GM23338 (cell line): Measurements from ENCODE around the gene CDCP1. TPM values are rescaled to one million over a fixed set of nuclear protein-coding genes. Genes with fewer than 3 reads are reported as not detected.

ENCODE experiments used
- ATAC-seq: fragments of 200-7000 bp; cut with Tn5 transposase; 3 replicates; pipeline ENCODE4 v1.9.1; 2020
- DNase-seq: peaks from one replicate; pipeline ENCODE4 v3.0.0-alpha.2; 2015; ENCODE audit warnings: low spot score
- H2AFZ ChIP-seq: fragments of 200-600 bp; sonication (generic); 2 replicates; pipeline ENCODE4 v1.8.0; 2016; ENCODE audit warnings: antibody characterized with exemption, mild to moderate bottlenecking, moderate library complexity
- H3F3A ChIP-seq: fragments of 200-600 bp; sonication (generic); replicated peaks from 2 replicates; pipeline ENCODE4 v1.8.0; 2017; ENCODE audit warnings: antibody characterized with exemption, mixed run types, low read depth
- H3K27ac ChIP-seq: fragments of 200-600 bp; sonication (generic); 2 replicates; pipeline ENCODE4 v1.6.1; 2016; ENCODE audit warnings: low read depth
- H3K27me3 ChIP-seq: fragments of 200-600 bp; sonication (generic); 2 replicates; pipeline ENCODE4 v1.8.0; 2016; ENCODE audit warnings: mild to moderate bottlenecking, mixed run types, moderate library complexity; ENCODE audit not compliant: insufficient read depth
- H3K36me3 ChIP-seq: fragments of 200-600 bp; sonication (generic); 2 replicates; pipeline ENCODE4 v1.8.0; 2016; ENCODE audit warnings: mild to moderate bottlenecking; ENCODE audit not compliant: insufficient read depth
- H3K4me1 ChIP-seq: fragments of 200-600 bp; sonication (generic); 2 replicates; pipeline ENCODE4 v1.8.0; 2016; ENCODE audit warnings: mild to moderate bottlenecking, moderate library complexity; ENCODE audit not compliant: insufficient read depth
- H3K4me2 ChIP-seq: fragments of 200-600 bp; sonication (generic); 2 replicates; pipeline ENCODE4 v1.7.1; 2017; ENCODE audit warnings: mixed run types
- H3K4me3 ChIP-seq: fragments of 200-600 bp; sonication (generic); 2 replicates; pipeline ENCODE4 v1.6.1; 2016; ENCODE audit warnings: mixed run types
- H3K79me2 ChIP-seq: fragments of 200-600 bp; sonication (generic); replicated peaks from 2 replicates; pipeline ENCODE4 v1.8.0; 2017; ENCODE audit warnings: mild to moderate bottlenecking; ENCODE audit not compliant: insufficient read depth
- H3K9me2 ChIP-seq: fragments of 200-600 bp; sonication (generic); 2 replicates; pipeline ENCODE4 v1.8.0; 2017; ENCODE audit not compliant: insufficient read depth
- H4K20me1 ChIP-seq: fragments of 200-600 bp; sonication (generic); replicated peaks from 2 replicates; pipeline ENCODE4 v1.8.0; 2017; ENCODE audit warnings: mild to moderate bottlenecking; ENCODE audit not compliant: insufficient read depth
- H3K27ac Mint-ChIP-seq: 2 replicates; pipeline ENCODE4 v1.8.0; 2020; ENCODE audit warnings: inconsistent platforms, mild to moderate bottlenecking, moderate library complexity, mixed read lengths
- H3K27me3 Mint-ChIP-seq: 3 replicates; pipeline ENCODE4 v1.8.0; 2022; ENCODE audit warnings: low read depth, mild to moderate bottlenecking, moderate library complexity, mixed read lengths, inconsistent platforms; ENCODE audit not compliant: insufficient read depth, poor library complexity
- H3K36me3 Mint-ChIP-seq: 3 replicates; pipeline ENCODE4 v1.8.0; 2021; ENCODE audit warnings: low read depth, mild to moderate bottlenecking, inconsistent platforms, moderate library complexity, mixed read lengths
- H3K4me1 Mint-ChIP-seq: 3 replicates; pipeline ENCODE4 v1.8.0; 2020; ENCODE audit warnings: mild to moderate bottlenecking, inconsistent platforms, mixed read lengths
- H3K4me3 Mint-ChIP-seq: 3 replicates; pipeline ENCODE4 v1.8.0; 2021; ENCODE audit warnings: moderate library complexity, mild to moderate bottlenecking, inconsistent platforms, mixed read lengths
- H3K9me3 Mint-ChIP-seq: 3 replicates; pipeline ENCODE4 v1.8.0; 2020; ENCODE audit warnings: moderate library complexity, mild to moderate bottlenecking, inconsistent platforms, mixed read lengths
- CREB1 ChIP-seq: fragments of 250-450 bp; sonication (Bioruptor Pico); IDR thresholded peaks from 2 replicates; pipeline ENCODE4 v1.5.0; 2020; ENCODE audit warnings: low read depth, mild to moderate bottlenecking, moderate library complexity
- CTCF ChIP-seq, 2 experiments: fragments of 200-600 bp in 1 of 2; sonication (generic) in 1 of 2; conservative IDR thresholded peaks; 2 replicates each; pipeline versions ENCODE4 v1.5.1 to v1.6.1; 2016 to 2017; ENCODE audit warnings: antibody characterized with exemption in 2 of 2, low read depth in 2 of 2, mild to moderate bottlenecking in 2 of 2, moderate library complexity in 1 of 2
- EZH2phosphoT487 ChIP-seq: fragments of 200-600 bp; sonication (generic); IDR thresholded peaks from one replicate; pipeline ENCODE4 v1.8.1; 2018; ENCODE audit warnings: antibody characterized with exemption; ENCODE audit not compliant: unreplicated experiment
- JUNB ChIP-seq: IDR thresholded peaks from one replicate; pipeline ENCODE4 v1.6.1; 2016; ENCODE audit warnings: antibody characterized with exemption; ENCODE audit not compliant: unreplicated experiment
- NANOG ChIP-seq: IDR thresholded peaks from 2 replicates; pipeline ENCODE4 v1.6.1; 2016; ENCODE audit warnings: antibody characterized with exemption, borderline replicate concordance
- POLR2AphosphoS5 ChIP-seq: IDR thresholded peaks from 2 replicates; pipeline ENCODE4 v1.6.1; 2016; ENCODE audit warnings: antibody characterized with exemption, low read depth
- STAT1 ChIP-seq: IDR thresholded peaks from one replicate; pipeline ENCODE4 v1.6.1; 2016; ENCODE audit warnings: antibody characterized with exemption; ENCODE audit not compliant: unreplicated experiment
- ZNF114 ChIP-seq: fragments of 250-450 bp; sonication (Bioruptor Pico); IDR thresholded peaks from 2 replicates; pipeline ENCODE4 v1.5.0; 2020; ENCODE audit warnings: mild to moderate bottlenecking, moderate library complexity
- ZNF331 ChIP-seq: fragments of 250-450 bp; sonication (Bioruptor Pico); IDR thresholded peaks from 2 replicates; pipeline ENCODE4 v1.5.0; 2020; ENCODE audit warnings: low read depth, mild to moderate bottlenecking, moderate library complexity
- polyA plus RNA-seq: library from polyadenylated mRNA; unstranded; fragments of >200 nt; fragmentation: Nextera tagmentation; extraction: Ambion mirVana; gene quantifications from 2 replicates; pipeline ENCODE4 v1.2.1, GENCODE V29; 2016
- total RNA-seq: library from RNA; depleted of rRNA; stranded (reverse); fragments of >200 nt; shearing (Covaris generic); gene quantifications from 2 replicates; pipeline ENCODE4 v1.2.3, GENCODE V29; 2014
- TF ChIP-seq, protein P1 (sequence below): IDR thresholded peaks from one replicate; pipeline ENCODE4 v1.6.1; 2018; ENCODE audit warnings: antibody characterized with exemption; ENCODE audit not compliant: unreplicated experiment
- TF ChIP-seq, protein P2 (sequence below): IDR thresholded peaks from 2 replicates; pipeline ENCODE4 v1.6.1; 2016; ENCODE audit warnings: antibody characterized with exemption
- TF ChIP-seq, protein P3 (sequence below): fragments of 250-450 bp; sonication (Bioruptor Pico); IDR thresholded peaks from 2 replicates; pipeline ENCODE4 v1.5.0; 2020; ENCODE audit warnings: mild to moderate bottlenecking, moderate library complexity

Gene CDCP1
- total and polyA plus RNA-seq, 2 experiments from 2014 or later: 7.7 to 20.1 TPM

GRCh38 chr3:45164056-45164455 is 17.9 kb upstream of the CDCP1 start:
- H3K27me3 ChIP-seq: no peaks in the 10 kb centered on the region
- peaks cover 18% of the 10 kb centered on the region for H3K4me1 ChIP-seq
- no peak overlapping the region for H3K4me2 ChIP-seq
- Mint-ChIP-seq H3K4me1 (peaks cover 22% of the 10 kb centered on the region), H3K36me3 (no peaks in the 10 kb centered on the region), H3K9me3 (peaks cover 5% of the 10 kb centered on the region; the same call in 2 of the 3 replicates), H3K27ac (no peak overlapping the region), H3K4me3 (no peak overlapping the region), H3K27me3 (peaks cover 8% of the 10 kb centered on the region)
- no peaks in the 10 kb centered on the region for H3F3A ChIP-seq
- H4K20me1 ChIP-seq: no peaks in the 10 kb centered on the region
- no peaks in the 10 kb centered on the region for H3K79me2 ChIP-seq
- no peak for TF ChIP-seq CTCF (conservative IDR thresholded peaks at IDR 0.05; ENCODE audit: low read depth in 2 of 2)
- TF ChIP-seq NANOG: no peak
- no peak for TF ChIP-seq POLR2AphosphoS5
- TF ChIP-seq, protein P1, sequence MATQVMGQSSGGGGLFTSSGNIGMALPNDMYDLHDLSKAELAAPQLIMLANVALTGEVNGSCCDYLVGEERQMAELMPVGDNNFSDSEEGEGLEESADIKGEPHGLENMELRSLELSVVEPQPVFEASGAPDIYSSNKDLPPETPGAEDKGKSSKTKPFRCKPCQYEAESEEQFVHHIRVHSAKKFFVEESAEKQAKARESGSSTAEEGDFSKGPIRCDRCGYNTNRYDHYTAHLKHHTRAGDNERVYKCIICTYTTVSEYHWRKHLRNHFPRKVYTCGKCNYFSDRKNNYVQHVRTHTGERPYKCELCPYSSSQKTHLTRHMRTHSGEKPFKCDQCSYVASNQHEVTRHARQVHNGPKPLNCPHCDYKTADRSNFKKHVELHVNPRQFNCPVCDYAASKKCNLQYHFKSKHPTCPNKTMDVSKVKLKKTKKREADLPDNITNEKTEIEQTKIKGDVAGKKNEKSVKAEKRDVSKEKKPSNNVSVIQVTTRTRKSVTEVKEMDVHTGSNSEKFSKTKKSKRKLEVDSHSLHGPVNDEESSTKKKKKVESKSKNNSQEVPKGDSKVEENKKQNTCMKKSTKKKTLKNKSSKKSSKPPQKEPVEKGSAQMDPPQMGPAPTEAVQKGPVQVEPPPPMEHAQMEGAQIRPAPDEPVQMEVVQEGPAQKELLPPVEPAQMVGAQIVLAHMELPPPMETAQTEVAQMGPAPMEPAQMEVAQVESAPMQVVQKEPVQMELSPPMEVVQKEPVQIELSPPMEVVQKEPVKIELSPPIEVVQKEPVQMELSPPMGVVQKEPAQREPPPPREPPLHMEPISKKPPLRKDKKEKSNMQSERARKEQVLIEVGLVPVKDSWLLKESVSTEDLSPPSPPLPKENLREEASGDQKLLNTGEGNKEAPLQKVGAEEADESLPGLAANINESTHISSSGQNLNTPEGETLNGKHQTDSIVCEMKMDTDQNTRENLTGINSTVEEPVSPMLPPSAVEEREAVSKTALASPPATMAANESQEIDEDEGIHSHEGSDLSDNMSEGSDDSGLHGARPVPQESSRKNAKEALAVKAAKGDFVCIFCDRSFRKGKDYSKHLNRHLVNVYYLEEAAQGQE: no peak
- TF ChIP-seq, protein P2, sequence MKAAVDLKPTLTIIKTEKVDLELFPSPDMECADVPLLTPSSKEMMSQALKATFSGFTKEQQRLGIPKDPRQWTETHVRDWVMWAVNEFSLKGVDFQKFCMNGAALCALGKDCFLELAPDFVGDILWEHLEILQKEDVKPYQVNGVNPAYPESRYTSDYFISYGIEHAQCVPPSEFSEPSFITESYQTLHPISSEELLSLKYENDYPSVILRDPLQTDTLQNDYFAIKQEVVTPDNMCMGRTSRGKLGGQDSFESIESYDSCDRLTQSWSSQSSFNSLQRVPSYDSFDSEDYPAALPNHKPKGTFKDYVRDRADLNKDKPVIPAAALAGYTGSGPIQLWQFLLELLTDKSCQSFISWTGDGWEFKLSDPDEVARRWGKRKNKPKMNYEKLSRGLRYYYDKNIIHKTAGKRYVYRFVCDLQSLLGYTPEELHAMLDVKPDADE: no peak
- TF ChIP-seq ZNF331: no peak
- no peak for TF ChIP-seq JUNB
- TF ChIP-seq EZH2phosphoT487: no peak
- no peak for TF ChIP-seq ZNF114 (CRISPR knock-in tag)
- TF ChIP-seq STAT1: no peak
- TF ChIP-seq CREB1: no peak
- no peaks in the 10 kb centered on the region for H3K9me2 ChIP-seq
- no peak for DNase-seq
- ATAC-seq: no peak
- no peak overlapping the region for H3K4me3 ChIP-seq
- H2AFZ ChIP-seq: no peak overlapping the region
- H3K27ac ChIP-seq: no peak overlapping the region
- H3K36me3 ChIP-seq: no peaks in the 10 kb centered on the region

GRCh38 chr3:45163481-45163880 is 17.3 kb upstream of the CDCP1 start:
- Histone ChIP-seq H3K9me2 (no peaks in the 10 kb centered on the region), H3K27ac (no peak overlapping the region), H3K4me1 (peaks cover 18% of the 10 kb centered on the region), H2AFZ (no peak overlapping the region), H3K27me3 (no peaks in the 10 kb centered on the region), H3F3A (no peaks in the 10 kb centered on the region), H3K36me3 (no peaks in the 10 kb centered on the region), H3K79me2 (no peaks in the 10 kb centered on the region), H3K4me3 (no peak overlapping the region), H4K20me1 (no peaks in the 10 kb centered on the region), H3K4me2 (no peak overlapping the region)
- Mint-ChIP-seq H3K36me3 (no peaks in the 10 kb centered on the region), H3K4me3 (no peak overlapping the region), H3K27ac (no peak overlapping the region), H3K4me1 (peaks cover 22% of the 10 kb centered on the region), H3K27me3 (peaks cover 8% of the 10 kb centered on the region), H3K9me3 (peaks cover 5% of the 10 kb centered on the region; the same call in 2 of the 3 replicates)
- no peak for DNase-seq
- ATAC-seq: no peak
- TF ChIP-seq, protein P3, sequence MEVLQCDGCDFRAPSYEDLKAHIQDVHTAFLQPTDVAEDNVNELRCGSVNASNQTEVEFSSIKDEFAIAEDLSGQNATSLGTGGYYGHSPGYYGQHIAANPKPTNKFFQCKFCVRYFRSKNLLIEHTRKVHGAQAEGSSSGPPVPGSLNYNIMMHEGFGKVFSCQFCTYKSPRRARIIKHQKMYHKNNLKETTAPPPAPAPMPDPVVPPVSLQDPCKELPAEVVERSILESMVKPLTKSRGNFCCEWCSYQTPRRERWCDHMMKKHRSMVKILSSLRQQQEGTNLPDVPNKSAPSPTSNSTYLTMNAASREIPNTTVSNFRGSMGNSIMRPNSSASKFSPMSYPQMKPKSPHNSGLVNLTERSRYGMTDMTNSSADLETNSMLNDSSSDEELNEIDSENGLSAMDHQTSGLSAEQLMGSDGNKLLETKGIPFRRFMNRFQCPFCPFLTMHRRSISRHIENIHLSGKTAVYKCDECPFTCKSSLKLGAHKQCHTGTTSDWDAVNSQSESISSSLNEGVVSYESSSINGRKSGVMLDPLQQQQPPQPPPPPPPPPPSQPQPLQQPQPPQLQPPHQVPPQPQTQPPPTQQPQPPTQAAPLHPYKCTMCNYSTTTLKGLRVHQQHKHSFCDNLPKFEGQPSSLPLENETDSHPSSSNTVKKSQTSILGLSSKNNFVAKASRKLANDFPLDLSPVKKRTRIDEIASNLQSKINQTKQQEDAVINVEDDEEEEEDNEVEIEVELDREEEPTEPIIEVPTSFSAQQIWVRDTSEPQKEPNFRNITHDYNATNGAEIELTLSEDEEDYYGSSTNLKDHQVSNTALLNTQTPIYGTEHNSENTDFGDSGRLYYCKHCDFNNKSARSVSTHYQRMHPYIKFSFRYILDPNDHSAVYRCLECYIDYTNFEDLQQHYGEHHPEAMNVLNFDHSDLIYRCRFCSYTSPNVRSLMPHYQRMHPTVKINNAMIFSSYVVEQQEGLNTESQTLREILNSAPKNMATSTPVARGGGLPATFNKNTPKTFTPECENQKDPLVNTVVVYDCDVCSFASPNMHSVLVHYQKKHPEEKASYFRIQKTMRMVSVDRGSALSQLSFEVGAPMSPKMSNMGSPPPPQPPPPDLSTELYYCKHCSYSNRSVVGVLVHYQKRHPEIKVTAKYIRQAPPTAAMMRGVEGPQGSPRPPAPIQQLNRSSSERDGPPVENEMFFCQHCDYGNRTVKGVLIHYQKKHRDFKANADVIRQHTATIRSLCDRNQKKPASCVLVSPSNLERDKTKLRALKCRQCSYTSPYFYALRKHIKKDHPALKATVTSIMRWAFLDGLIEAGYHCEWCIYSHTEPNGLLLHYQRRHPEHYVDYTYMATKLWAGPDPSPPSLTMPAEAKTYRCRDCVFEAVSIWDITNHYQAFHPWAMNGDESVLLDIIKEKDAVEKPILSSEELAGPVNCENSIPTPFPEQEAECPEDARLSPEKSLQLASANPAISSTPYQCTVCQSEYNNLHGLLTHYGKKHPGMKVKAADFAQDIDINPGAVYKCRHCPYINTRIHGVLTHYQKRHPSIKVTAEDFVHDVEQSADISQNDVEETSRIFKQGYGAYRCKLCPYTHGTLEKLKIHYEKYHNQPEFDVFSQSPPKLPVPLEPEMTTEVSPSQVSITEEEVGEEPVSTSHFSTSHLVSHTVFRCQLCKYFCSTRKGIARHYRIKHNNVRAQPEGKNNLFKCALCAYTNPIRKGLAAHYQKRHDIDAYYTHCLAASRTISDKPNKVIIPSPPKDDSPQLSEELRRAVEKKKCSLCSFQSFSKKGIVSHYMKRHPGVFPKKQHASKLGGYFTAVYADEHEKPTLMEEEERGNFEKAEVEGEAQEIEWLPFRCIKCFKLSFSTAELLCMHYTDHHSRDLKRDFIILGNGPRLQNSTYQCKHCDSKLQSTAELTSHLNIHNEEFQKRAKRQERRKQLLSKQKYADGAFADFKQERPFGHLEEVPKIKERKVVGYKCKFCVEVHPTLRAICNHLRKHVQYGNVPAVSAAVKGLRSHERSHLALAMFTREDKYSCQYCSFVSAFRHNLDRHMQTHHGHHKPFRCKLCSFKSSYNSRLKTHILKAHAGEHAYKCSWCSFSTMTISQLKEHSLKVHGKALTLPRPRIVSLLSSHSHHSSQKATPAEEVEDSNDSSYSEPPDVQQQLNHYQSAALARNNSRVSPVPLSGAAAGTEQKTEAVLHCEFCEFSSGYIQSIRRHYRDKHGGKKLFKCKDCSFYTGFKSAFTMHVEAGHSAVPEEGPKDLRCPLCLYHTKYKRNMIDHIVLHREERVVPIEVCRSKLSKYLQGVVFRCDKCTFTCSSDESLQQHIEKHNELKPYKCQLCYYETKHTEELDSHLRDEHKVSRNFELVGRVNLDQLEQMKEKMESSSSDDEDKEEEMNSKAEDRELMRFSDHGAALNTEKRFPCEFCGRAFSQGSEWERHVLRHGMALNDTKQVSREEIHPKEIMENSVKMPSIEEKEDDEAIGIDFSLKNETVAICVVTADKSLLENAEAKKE (CRISPR knock-in tag): no peak
